Measurements from ENCODE around the gene FAM162A.

The FAM162A gene

DNA sequence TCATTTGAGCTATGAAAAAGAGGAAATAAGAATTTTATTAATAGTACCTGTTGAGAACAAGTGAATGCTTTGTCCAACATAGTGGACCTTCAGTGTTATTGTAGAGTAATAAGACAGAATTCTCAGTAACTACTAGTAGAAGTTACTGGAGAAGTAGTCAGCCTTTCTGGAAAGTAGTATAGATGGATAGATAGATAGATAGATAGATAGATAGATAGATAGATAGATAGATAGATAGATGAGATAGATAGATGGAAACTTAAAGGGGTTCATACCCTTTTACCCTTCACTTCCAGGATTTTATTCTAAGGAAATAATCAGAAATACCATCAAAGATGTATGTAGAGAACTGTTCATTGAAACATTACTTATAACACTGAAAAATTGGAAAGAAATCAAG, 5.2 kb downstream of the FAM162A start:
- no peak for DNase-seq

DNA sequence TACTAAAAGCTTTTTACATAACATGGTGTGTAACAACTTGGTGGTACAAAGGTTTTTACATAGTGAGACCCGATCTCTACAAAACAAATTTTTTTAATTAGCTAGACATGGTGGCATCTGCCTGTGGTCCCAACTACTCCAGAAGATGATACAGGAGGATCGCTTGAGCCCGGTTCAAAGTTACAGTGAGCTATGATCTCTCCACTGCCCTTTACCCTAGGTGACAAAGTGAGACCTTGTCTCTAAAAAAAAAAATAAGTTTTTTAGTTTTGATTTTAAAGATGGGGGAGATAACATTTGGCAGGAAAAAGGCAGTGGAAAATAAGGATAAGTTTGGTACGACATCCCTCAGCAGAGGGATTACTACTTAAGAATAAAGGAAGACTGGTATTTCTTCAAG, 5.9 kb downstream of the FAM162A start:
- no peak for DNase-seq

DNA sequence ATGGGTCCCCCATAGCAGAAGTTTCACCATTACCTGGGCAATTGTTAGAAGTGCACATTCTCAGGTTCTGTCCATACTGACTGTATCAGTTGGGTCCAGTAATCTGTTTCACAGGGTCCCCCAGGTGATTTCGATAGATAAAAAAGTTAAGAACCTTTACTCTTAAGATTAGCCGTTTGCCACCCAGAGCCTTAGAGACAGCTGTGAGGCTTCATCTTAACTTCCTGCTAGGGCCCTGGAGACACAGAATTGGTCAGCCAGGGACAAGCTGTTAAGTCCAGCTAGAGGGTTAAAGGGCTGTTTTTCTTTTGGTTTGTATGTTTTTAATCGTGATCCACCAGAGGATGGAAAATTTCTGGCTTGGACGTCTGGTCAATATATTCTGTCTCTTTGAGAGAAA, 6.7 kb downstream of the FAM162A start:
- DNase-seq: no peak

DNA sequence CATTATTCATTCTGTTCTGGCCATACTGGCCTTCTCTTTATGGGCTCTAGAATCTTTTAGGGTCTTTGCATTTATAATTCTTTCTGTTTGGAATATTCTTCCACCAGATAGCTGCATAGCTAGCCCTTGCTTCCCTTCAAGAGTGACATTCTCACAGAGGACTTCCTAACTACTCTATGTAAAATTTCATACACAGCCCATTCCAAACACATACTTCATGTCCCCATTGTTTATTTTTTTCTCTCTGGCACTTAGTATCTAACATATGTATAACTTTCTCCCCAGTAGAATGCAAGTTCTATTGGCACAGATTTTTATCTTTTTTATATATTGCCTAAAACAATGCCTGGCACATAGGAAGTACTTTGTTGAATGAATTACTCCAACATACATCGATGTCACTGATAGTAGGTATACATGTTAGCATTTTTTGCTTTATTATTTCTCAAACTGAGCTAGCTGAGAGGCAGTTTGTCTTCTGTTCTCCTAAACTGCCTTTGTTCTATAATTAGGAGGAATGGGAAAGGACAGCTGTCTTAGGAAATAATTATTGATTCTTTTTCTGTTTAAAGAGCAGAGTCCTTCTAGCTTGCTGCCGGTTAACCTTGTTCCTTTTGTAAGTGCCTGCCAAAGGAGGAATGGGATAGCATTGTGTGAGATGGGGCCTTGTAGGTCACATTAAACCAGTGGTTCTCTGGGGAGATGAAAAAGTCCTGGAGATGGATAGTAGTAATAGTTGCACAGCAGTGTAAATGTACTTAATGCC, 7.9 kb downstream of the FAM162A start:
- DNase-seq: no peak

DNA sequence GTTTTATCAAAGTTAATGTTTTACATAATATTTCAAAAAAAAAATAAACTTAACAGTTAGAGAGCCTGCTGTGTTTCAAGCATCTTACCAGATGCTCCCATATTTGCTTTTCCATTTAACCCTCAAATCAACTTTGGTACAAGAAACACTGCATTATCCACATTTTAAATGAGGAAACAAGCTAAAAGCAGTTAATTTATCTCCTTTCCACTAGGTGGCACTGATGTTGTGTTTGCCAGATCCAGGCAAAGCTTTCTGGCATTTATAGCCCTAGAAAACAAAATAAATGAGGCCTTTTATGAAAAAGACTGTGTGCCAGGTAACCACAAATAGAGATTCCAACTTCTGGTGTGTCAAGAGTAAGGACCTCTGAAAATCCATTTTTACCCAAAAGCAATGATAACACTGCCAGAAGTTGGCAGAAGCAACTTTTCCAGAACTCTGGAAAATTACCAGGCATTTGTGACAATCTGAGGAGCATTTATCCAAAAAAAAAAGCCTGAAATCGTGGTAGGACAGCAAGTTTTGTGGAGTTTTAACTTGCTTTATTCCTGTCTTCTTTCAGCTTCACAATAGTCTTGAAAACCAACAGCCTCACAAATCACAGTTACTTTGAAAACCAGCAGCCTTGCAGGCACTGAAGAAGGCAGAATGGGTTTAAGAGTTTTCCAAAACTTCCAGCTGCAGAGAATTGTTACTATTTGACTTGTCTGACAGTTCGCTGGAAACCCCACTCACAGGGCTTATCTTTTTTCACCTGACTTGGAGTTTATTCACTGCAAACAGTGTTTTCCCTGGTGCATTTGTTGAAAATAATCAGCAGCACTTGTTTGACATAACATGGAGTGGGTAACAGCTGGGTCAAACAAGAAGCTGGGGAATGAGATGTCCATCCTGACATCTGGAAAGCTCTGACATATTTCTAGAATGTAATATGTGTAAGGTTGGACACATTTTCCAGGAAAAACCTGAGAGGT, 9.2 kb downstream of the FAM162A start:
- peak in 1 of 2 donors; percentile 54 for DNase-seq

DNA sequence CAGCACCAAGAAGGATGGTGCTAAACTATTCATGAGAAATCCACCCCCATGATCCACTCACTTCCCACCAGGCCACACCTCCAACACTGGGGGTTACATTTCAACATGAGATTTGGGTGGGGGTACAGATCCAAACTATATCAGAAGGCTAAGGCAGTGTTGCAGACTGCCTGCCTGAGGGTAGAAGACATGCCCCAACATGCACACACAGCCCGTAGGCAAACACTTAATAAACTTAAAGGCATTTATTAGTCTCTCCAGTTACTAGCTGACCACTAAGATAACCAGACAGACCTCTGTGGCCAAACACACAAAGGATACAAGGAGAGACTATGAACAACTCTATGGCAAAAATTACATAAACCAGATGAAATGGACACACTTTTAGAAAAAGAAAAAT, 10.2 kb downstream of the FAM162A start:
- no peak for DNase-seq

DNA sequence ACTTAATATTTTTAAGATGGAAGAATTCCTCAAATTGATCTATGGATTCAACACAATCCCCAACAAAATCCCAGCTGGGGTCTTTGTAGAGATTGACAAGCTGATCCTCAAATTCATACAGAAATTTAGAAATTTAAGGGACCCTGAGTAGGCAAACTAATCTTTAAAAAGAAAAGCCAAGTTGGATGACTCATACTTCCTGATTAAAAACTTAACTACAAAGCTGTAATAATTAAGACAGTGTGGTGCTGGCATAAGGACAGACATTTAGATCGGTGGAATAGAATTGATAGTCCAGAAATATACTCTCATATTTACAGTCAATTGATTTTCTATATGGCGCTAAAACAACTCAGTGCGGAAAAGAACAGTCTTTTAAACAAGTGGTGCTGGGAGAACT, 11.6 kb downstream of the FAM162A start:
- DNase-seq: no peak

DNA sequence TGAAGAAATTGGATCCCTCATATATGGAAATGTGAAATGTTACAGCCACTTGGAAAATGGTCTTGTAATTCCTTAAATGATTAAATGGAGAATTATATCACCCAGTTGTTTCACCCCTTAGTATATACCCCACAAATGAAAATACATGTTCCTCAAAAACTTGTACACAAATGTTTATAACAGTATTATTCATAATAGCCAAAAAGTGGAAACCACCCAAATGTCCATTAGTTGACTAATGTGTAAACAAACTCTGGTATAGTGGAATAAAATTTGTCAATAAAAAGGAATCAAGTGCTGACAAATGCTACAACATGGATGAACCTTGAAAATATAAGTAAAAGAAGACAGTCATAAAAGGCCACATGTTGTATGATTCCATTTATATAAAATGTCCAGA, 12.5 kb downstream of the FAM162A start:
- DNase-seq: no peak

DNA sequence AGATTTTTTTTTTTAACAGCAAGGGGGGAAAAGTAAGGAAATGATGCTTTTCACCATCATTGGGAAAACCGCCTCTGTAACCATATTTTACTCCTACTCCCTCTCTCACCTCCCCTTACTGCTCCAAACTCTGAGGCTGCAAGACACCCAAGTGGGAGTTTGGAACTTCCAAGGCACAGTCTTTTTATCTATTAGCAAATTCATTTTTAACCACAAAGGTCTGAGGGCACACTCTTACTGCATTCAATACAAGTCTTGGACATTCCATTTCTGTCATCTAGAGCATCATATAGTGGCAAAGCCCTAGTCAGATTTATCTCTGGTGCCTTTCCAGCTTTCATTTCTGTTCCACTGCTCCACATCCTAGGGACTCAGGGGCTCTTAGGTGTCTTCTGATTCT, 13.2 kb downstream of the FAM162A start:
- no peak for DNase-seq

DNA sequence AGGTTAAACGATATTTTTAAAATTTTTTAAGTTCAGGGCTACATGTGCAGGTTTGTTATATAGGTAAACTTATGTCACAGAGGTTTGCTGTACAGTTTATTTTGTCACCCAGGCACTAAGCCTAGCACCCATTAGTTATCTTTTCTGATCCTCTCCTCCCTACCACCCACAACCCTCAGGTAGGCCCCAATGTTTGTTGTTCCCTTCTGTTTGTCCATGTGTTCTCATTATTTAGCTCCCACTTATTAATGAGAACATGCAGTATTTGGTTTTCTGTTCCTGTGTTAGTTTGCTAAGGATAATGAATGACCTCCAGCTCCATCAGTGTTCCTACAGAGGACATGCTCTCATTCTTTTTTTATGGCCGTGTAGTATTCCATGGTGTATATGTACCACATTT, 14.9 kb downstream of the FAM162A start:
- DNase-seq: no peak

DNA sequence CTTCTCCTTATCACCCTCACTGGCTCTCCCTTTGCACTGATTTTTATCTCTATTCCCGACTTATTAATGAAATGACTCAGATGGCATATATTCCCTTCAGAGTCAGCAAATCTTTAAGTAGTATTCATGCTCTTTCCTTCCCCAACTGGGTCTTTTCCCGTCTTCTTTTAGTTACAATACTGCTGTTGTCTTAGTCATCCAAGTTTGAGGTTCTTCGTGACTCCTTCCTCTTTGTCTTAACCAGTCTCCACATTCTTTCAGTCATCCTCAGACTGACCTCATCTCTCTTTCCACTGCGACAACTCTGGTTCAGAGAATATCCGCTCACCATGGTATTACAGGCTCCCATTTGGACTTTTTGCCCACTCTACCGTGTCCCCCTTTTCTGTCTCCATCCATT, 19.5 kb downstream of the FAM162A start:
- no peak for DNase-seq

DNA sequence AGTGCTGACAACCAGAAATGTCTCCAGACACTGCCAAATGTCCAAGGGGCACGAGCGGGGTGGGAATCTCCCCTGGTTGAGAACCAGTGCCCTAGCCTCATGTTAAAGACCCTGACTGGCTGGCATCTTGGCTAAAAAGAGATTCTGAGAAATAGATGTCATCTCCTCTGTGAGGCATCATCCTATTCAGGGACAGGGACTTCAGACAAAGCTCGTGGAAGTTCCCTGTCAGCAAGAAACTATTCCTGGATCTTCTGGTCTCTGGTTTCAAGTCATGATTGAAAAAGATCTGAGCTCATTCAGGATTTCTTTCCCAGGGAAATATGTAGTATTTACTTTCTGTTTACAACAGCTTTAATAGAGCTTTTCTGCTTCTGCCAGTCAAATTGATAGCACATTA, 21.0 kb downstream of the FAM162A start:
- DNase-seq: no peak

DNA sequence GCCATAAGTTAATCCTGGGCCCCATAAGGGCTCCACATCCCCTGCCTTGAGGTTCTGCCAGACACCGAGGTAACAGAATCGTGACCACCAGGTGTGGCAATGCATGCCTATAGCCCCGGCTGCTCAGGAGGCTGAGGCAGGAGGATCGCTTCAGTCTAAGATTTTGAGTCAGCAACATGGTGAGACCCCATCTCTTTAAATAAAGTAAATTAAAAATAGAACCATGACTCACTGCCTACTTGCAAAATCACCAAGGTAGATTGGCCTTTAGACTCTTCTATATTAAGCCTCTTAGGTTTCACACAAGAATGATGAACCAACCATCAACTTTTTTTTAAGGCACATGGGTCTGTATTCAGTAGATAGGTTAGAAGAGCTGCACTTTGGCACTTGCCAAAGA, 22.2 kb downstream of the FAM162A start:
- no peak for DNase-seq

DNA sequence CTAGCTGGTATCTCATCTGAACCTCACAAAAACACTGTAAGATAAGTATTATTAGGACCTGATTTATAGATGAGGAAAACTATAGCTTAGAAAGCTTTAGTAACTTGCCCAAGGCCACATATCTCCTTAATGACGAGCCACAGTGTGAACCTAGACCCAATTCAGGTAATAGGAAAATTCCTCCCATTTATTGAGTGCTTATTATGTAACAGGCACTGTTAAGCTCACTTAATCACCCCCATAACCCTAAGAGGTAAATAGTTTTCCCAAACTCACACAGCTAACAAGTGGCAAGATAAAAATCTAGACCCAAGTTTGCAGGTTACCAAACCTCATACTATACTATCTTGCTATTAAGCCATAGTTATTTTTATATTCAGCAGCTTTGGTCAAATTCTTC, 24.0 kb downstream of the FAM162A start:
- DNase-seq: no peak

DNA sequence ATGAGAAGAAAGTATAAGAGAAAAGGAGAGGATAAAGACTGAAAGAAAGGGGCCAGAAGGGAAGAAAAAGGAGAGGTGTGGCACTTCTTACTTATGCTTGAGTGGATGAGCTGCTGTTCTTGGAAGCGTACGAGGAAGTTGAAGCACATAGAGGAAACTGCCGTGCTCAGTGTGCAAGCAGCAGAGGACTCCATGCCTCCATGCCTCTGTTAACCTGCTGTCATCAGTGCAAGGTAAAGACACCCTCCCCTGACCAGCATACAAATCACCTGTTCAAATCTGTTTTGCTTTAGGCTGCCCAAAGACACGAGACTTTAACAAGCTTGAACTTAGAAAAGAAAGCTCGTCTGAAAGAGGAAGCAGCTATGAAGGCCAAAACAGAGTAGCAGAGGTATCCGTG, 25.5 kb downstream of the FAM162A start:
- DNase-seq: no peak

DNA sequence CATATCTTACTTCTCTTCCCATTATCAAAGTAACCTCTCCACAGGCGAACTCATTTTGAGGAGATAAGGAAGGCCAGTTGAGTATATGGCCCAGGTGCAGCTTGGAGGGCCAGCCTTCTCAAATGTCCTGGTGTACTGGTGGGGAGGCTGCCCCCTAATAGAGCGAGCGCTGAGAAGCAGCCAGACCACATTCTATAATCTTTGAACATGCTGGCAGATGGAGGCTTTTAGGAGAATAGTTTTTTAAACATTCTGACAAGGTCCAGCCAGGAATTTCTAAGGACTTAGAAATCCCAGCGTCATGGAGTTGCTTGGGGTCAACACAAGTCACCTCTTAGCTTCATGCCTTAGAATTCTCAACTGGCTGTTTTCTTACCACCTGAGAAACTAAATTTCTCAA, 26.1 kb downstream of the FAM162A start:
- no peak for DNase-seq

DNA sequence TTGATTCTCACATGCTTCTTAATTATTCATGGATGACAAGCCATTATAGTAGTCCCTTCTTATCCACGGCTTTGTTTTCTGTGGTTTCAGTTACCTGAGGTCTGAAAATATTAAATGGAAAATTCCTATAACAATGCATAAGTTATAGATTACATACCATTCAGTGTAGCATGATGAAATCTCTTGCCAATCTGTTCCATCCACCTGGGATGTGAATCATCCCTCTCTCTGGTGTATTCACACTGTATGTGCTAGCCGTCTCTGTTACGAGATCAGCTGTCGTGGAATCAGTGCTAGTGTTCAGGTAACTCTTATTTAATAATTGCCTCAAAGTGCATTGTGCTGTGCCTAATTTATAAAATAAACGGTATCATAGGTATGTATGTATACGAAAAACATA, 26.7 kb downstream of the FAM162A start:
- no peak for DNase-seq

DNA sequence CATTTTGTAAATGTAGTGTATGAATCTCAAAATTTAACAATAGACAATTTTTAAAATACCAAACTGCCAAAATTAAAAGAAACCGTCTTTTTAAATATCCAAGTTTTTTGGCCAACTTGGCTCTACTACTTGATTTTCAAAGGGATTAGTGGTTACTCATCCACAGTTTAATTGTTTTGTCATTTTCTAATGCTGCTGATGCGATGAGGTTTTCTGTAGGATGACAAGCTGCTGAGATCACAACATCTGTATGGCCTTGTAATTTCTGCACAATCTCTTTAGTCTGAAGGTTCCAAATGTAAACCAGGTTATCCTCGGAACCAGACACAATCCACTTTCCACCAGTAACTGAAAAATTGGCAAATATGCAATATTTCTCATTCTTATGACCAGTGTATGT, 30.4 kb downstream of the FAM162A start:
- DNase-seq: no peak

DNA sequence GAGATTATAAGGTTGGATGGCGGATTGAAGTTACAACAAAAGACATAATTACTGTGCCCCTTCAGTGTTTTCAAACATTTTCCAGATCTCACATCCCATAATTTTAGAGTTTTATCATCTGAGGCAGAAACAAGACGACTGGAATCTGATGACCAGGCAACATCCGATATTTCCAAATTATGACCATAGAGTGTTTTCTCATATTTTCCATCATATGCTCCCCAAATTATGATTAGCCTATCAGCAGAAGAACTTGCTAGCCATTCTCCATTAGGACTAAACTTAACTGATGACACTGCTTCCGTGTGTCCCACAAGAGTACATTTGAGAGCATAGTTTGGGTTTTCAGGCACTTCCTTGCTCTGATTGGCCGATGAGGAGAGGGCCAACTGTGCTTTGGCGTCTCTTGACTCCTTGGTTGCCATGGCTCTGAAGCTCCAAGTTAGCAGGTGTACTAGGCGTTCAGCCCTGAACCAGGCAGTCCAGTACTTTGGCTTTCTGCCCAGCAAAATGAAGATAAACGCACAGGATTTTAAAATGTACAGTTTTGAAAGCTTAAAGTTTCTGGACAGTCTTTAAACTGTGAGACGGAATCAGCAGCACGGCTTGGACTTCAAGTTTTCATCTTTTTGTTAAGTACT, 31.2 kb downstream of the FAM162A start:
- no peak for DNase-seq

DNA sequence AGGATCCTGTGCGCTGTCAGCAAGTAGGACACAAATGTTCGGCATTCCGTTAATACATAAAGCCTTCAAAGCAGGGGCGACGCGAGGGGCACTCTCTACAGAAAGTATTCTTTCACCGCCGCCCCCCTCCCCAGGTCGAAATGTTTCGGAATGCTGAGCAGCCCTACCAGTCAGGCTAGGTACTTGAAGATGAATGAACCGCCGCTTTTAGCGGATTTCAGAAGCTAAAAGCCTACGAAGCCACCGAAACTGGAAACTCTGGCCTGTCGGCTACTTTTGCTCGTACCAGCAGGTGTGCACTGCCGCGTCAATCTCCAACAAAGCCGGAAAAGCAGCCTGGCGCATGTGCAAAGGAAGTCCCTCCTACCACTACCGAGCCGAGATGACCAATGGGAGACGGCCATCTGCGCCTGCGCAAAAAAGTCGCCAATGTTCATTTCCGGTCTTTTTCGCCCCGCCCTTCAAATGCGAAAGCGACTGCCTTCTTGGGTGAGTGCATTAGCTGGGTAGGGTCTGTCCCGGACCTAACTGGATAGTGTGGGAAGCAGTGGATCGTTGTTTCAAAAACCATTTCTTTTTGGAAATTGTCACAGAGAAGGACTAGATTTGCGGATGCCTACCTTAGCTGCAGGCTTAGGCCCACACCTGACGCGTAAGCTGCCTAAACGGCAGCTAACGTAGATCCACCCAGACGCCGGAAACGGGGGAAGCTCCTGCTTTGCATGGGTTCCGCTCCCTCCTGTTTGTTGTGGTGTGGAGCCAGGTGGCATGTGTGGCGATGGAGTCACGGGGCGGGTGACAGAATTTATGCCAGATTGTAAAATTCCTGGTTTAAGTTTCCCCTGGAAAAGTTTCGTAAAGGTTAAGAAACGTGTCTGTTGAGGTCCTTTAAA, 32.0 kb downstream of the FAM162A start, which contains the start of gene WDR5B:
TSS of gene WDR5B (minus strand) at position 301 of the 893 bp plus-strand sequence. CDS start 534 bp downstream, outside the sequence.
- no peak for DNase-seq

DNA sequence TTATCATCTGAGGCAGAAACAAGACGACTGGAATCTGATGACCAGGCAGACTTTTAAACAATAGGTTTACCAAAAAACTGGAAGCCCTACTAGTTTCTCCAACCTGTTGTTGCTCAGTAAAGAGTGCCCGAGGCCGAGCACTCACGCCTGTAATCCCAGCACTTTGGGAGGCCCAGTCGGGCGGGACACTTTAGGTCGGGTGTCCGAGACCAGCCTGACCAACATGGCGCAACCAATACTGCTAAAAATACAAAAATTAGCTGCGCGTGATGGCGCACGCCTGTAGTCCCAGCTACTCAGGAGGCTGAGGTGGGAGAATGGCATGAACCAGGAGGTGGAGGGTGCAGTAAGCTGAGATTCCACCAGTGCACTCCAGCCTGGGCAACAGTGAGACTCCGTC, 33.0 kb downstream of the FAM162A start:
- DNase-seq: no peak

DNA sequence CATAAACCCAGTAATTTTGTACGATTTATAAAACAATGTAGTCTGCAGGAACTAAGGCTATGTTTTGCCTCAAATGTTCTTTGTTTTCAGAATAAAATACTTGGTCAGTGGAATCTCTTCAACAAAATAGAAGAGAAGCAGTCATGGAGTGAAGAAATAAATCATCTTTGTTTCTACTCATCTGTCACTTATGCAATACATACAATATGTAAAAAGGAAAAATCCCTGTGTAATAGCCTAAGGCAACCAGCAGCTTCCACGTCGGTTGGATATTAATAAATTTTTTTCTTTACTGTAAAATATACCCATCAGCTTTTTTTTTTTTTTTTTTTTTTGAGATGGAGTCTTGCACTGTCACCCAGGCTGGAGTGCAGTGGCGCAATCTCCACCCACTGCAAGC, 37.1 kb downstream of the FAM162A start:
- DNase-seq: no peak

Data from hippocampal formation (tissue), 2 donors.